ENCODE measurements around the gene CTSS. TPM values are rescaled to one million over a fixed set of nuclear protein-coding genes. Genes with fewer than 3 reads are reported as not detected.

CTSS gene
- total and polyA plus RNA-seq, 2 donors (not counting 3 experiments of a cell fraction or from before 2014, with no cell fraction given) = 4.0 to 11.1 TPM

DNA sequence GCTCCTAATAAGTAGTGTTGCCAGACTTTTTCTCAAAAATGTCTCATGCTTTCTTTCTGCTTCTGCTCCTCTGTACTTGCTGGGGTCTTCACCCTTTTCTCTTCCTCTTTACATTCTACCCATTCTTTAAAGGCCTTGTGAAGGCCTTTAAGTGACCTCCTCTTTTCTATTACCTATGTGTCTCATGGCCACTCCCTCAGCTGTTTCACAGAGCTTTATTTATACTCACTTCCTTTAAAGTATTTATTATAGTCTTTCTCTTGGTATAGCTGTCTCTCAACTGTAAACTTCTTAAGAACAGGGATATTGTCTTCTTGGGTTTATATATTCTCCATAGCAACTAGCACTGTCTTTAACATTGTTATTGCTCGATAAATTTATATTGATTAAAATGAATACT is 69.4 kb downstream of the CTSS start:
- FAIRE-seq = no peak
- DNase-seq (ENCODE audit: low read depth, low spot score) = peak; percentile 32
- H2AFZ ChIP-seq (ENCODE audit: low read depth, low read length) = no peak overlapping the region
- BruUV-seq (replicated peaks) = TSS peak; percentile 68
- ChIA-PET CTCF (interaction anchor here (0.7 to 2.6 kb wide), 5 partner anchors 25 to 135 kb away, joined by 3 to 14 read pairs (median 5); partner anchors contain the start of gene CTSK), POLR2A (interaction anchor here (0.9 kb wide), 1 partner anchor 67 kb away, joined by 3 read pairs; the partner anchor contains the start of gene ENSA)
- H4K20me1 ChIP-seq (replicated peaks; ENCODE audit: control insufficient read depth, extremely low read depth, insufficient read depth, low read length) = no peaks in the 10 kb centered on the region
- H3K79me2 ChIP-seq (ENCODE audit: control insufficient read depth, insufficient read depth, low read length) = peaks cover 10% of the 10 kb centered on the region
- peak overlapping the region; percentile 58 to 96 (median 87) for H3K4me3 ChIP-seq (replicated peaks in 1 of 3; ENCODE audit: insufficient read depth in 1 of 3, low read depth in 1 of 3, low read length in 3 of 3)
- TF ChIP-seq POLR2AphosphoS5 (IDR thresholded peaks at IDR 0.05; ENCODE audit: insufficient read depth, low read depth, low read length) (no peak), MYC (IDR thresholded peaks at IDR 0.05; ENCODE audit: low read depth, low read length) (no peak), GATA2 (IDR thresholded peaks at IDR 0.05; ENCODE audit: insufficient read depth, insufficient read length, low read depth, low read length) (no peak)
- H3K27ac ChIP-seq (ENCODE audit: insufficient read depth, low read depth, low read length) = peak overlapping the region; percentile 32
- dilution Hi-C loops (cut with MboI; ENCODE audit: extremely low pct_ligation_motif_present, low sequenced_read_pairs) (no loop called here), intact Hi-C loops (cut with micrococcal nuclease) (loop anchor here (2.0 kb wide), 1 partner anchor 69 kb away; the partner anchor contains the start of gene CTSS)
- peaks cover 33% of the 10 kb centered on the region for H3K4me1 ChIP-seq (ENCODE audit: control insufficient read depth, extremely low read depth, insufficient read depth, low read length)
- H3K9me1 ChIP-seq (replicated peaks; ENCODE audit: control insufficient read depth, extremely low read depth, insufficient read depth, low read length) = no peaks in the 10 kb centered on the region
- no peaks in the 10 kb centered on the region for H3K9me3 ChIP-seq (replicated peaks; ENCODE audit: control insufficient read depth, insufficient read depth, low read length)
- H3K36me3 ChIP-seq (ENCODE audit: control insufficient read depth in 2 of 2, extremely low read depth in 1 of 2, insufficient read depth in 2 of 2, low read length in 2 of 2) = peaks cover 0 to 7% of the 10 kb centered on the region in 2 experiments
- H3K9ac ChIP-seq (replicated peaks; ENCODE audit: extremely low read depth, insufficient read depth, low read length) = peak overlapping the region; percentile 82
- H3K27me3 ChIP-seq (ENCODE audit: control insufficient read depth in 2 of 2, insufficient read depth in 2 of 2, low read length in 2 of 2) = no peaks in the 10 kb centered on the region
- peak overlapping the region; percentile 96 for H3K4me2 ChIP-seq (ENCODE audit: insufficient read depth, low read length)

DNA sequence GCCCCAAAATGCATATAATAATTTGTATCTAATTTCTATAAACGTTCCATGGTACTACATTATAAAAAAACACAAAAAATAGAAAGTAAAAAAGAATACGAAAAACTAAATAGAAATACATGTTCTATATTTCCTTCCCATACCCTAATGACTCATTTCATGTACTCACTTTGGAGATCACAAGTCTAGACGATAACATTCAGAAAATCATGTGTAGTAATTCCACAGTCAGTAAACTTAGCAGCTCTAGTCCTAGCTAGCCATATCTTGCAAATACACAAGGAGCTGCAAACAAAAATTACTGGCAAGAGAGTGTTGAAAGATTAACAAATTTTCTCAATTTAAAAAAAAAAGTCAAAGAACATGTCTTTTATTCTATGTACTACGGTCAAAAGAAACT is 70.0 kb downstream of the CTSS start:
- CTCF ChIA-PET = interaction anchor here (2.0 to 2.6 kb wide), 2 partner anchors 117 to 135 kb away, joined by 6 to 14 read pairs; no protein-coding TSS in a partner anchor
- H3K4me1 ChIP-seq (ENCODE audit: control insufficient read depth, extremely low read depth, insufficient read depth, low read length) = peaks cover 33% of the 10 kb centered on the region
- no peak overlapping the region for H2AFZ ChIP-seq (ENCODE audit: low read depth, low read length)
- H3K79me2 ChIP-seq (ENCODE audit: control insufficient read depth, insufficient read depth, low read length) = peaks cover 11% of the 10 kb centered on the region
- no peak for FAIRE-seq
- H3K4me3 ChIP-seq (replicated peaks in 1 of 3; ENCODE audit: insufficient read depth in 1 of 3, low read depth in 1 of 3, low read length in 3 of 3) = peak overlapping the region in 1 of 3 experiments; percentile 96
- H3K4me2 ChIP-seq (ENCODE audit: insufficient read depth, low read length) = peak overlapping the region; percentile 96
- TF ChIP-seq EZH2 (IDR thresholded peaks at IDR 0.05; ENCODE audit: borderline replicate concordance, low read depth, low read length, severe bottlenecking) = no peak
- no peak for TF ChIP-seq MYC (IDR thresholded peaks at IDR 0.05; ENCODE audit: low read depth, low read length)
- TF ChIP-seq FOS (IDR thresholded peaks at IDR 0.05; ENCODE audit: borderline replicate concordance, insufficient read depth, low read length) = peak; percentile 14
- DNase-seq (ENCODE audit: low read depth, low spot score) = peak; percentile 31
- H3K9me1 ChIP-seq (replicated peaks; ENCODE audit: control insufficient read depth, extremely low read depth, insufficient read depth, low read length) = no peaks in the 10 kb centered on the region
- no TSS peak for BruUV-seq (replicated peaks)
- dilution Hi-C loops (cut with MboI; ENCODE audit: extremely low pct_ligation_motif_present, low sequenced_read_pairs) (no loop called here), intact Hi-C loops (cut with micrococcal nuclease) (no loop called here)
- H3K27ac ChIP-seq (ENCODE audit: insufficient read depth, low read depth, low read length) = peak overlapping the region; percentile 8
- no peaks in the 10 kb centered on the region for H3K27me3 ChIP-seq (ENCODE audit: control insufficient read depth in 2 of 2, insufficient read depth in 2 of 2, low read length in 2 of 2)
- H3K36me3 ChIP-seq (ENCODE audit: control insufficient read depth in 2 of 2, extremely low read depth in 1 of 2, insufficient read depth in 2 of 2, low read length in 2 of 2) = peaks cover 0 to 7% of the 10 kb centered on the region in 2 experiments
- no peaks in the 10 kb centered on the region for H3K9me3 ChIP-seq (replicated peaks; ENCODE audit: control insufficient read depth, insufficient read depth, low read length)
- POLR2A ChIA-PET = interaction anchor here (0.9 kb wide), 1 partner anchor 66 kb away, joined by 3 read pairs; the partner anchor contains the start of gene ENSA
- peak overlapping the region; percentile 5 for H3K9ac ChIP-seq (replicated peaks; ENCODE audit: extremely low read depth, insufficient read depth, low read length)
- H4K20me1 ChIP-seq (replicated peaks; ENCODE audit: control insufficient read depth, extremely low read depth, insufficient read depth, low read length) = no peaks in the 10 kb centered on the region

Measured in endothelial cell of umbilical vein (primary cell).